ENCODE results near the gene PLEKHA4. TPM values are rescaled to one million over a fixed set of nuclear protein-coding genes. Genes with fewer than 3 reads are reported as not detected.

PLEKHA4 gene
- polyA plus RNA-seq, 3 donors, result 0.69 to 1.5 (median 1.1) TPM

Small RNA genes within 50 kb of the gene (small RNA-seq; reads per million reads assigned to genes)
- not detected for gene RNU6-317P (ENCODE audit: insufficient read length, low read depth)

Other genes starting within 250 kb of the PLEKHA4 start
- 1,000 to 10,000 TPM in 1 of 3 donors, 100 to 1,000 TPM in 2; 803 to 1,540 (median 892) TPM for gene RPL18, start 249.4 kb downstream of the PLEKHA4 start, polyA plus RNA-seq
- 1 to 10 TPM; 8.5 to 9.4 (median 9.1) TPM for gene SPHK2, start 249.1 kb downstream of the PLEKHA4 start, polyA plus RNA-seq
- 10 to 100 TPM; 12.8 to 22.3 (median 17.5) TPM for gene DBP, start 231.2 kb downstream of the PLEKHA4 start, polyA plus RNA-seq
- gene CA11, start 222.4 kb downstream of the PLEKHA4 start, polyA plus RNA-seq, result 1 to 10 TPM; 1.1 to 4.9 (median 1.8) TPM
- under 1 TPM in 1 of 3 donors, not detected in 2; 0.44 TPM for gene NTN5, start 195.6 kb downstream of the PLEKHA4 start, polyA plus RNA-seq
- gene FUT2, start 172.6 kb downstream of the PLEKHA4 start, polyA plus RNA-seq, result not detected
- under 1 TPM in 1 of 3 donors, not detected in 2; 0.07 TPM for gene MAMSTR, start 148.9 kb downstream of the PLEKHA4 start, polyA plus RNA-seq
- gene RASIP1, start 128.0 kb downstream of the PLEKHA4 start, polyA plus RNA-seq, result 1 to 10 TPM in 1 of 3 donors, not detected in 2; 1.2 TPM
- not detected for gene IZUMO1, start 121.7 kb downstream of the PLEKHA4 start, polyA plus RNA-seq
- gene FUT1, start 116.0 kb downstream of the PLEKHA4 start, polyA plus RNA-seq, result under 1 TPM in 1 of 3 donors, not detected in 2; 0.03 TPM
- not detected for gene FGF21, start 113.1 kb downstream of the PLEKHA4 start, polyA plus RNA-seq
- 10 to 100 TPM; 14.1 to 17.0 (median 16.0) TPM for gene BCAT2, start 57.6 kb downstream of the PLEKHA4 start, polyA plus RNA-seq
- not detected for gene HSD17B14, start 32.1 kb downstream of the PLEKHA4 start, polyA plus RNA-seq
- 100 to 1,000 TPM; 127 to 745 (median 169) TPM for gene PPP1R15A, start 3.8 kb upstream of the PLEKHA4 start, polyA plus RNA-seq
- gene TULP2, start 30.1 kb upstream of the PLEKHA4 start, polyA plus RNA-seq, result not detected
- gene NUCB1, start 31.7 kb upstream of the PLEKHA4 start, polyA plus RNA-seq, result 100 to 1,000 TPM in 2 of 3 donors, 10 to 100 TPM in 1; 80.9 to 178 (median 108) TPM
- gene DHDH, start 65.1 kb upstream of the PLEKHA4 start, polyA plus RNA-seq, result under 1 TPM in 1 of 3 donors, not detected in 2; 0.38 TPM
- gene BAX, start 86.3 kb upstream of the PLEKHA4 start, polyA plus RNA-seq, result 100 to 1,000 TPM in 1 of 3 donors, 10 to 100 TPM in 2; 69.2 to 135 (median 80.5) TPM
- gene FTL, start 96.7 kb upstream of the PLEKHA4 start, polyA plus RNA-seq, result over 10,000 TPM in 2 of 3 donors, 1,000 to 10,000 TPM in 1; 4,468 to 26,681 (median 23,650) TPM
- 10 to 100 TPM; 13.3 to 26.0 (median 21.3) TPM for gene GYS1, start 124.7 kb upstream of the PLEKHA4 start, polyA plus RNA-seq
- gene RUVBL2, start 125.3 kb upstream of the PLEKHA4 start, polyA plus RNA-seq, result 10 to 100 TPM; 40.1 to 44.4 (median 41.9) TPM
- under 1 TPM in 1 of 3 donors, not detected in 2; 0.48 TPM for gene LHB, start 148.5 kb upstream of the PLEKHA4 start, polyA plus RNA-seq
- not detected for gene CGB3, start 155.7 kb upstream of the PLEKHA4 start, polyA plus RNA-seq
- gene CGB2, start 163.3 kb upstream of the PLEKHA4 start, polyA plus RNA-seq, result not detected
- not detected for gene CGB1, start 168.3 kb upstream of the PLEKHA4 start, polyA plus RNA-seq
- gene CGB5, start 175.2 kb upstream of the PLEKHA4 start, polyA plus RNA-seq, result not detected
- gene CGB8, start 180.5 kb upstream of the PLEKHA4 start, polyA plus RNA-seq, result not detected
- not detected for gene CGB7, start 189.1 kb upstream of the PLEKHA4 start, polyA plus RNA-seq
- not detected for gene NTF4, start 196.2 kb upstream of the PLEKHA4 start, polyA plus RNA-seq
- not detected for gene KCNA7, start 204.1 kb upstream of the PLEKHA4 start, polyA plus RNA-seq
- 100 to 1,000 TPM in 1 of 3 donors, 10 to 100 TPM in 2; 27.4 to 360 (median 40.4) TPM for gene SNRNP70, start 216.8 kb upstream of the PLEKHA4 start, polyA plus RNA-seq
- 1 to 10 TPM; 4.1 to 9.2 (median 4.2) TPM for gene LIN7B, start 245.8 kb upstream of the PLEKHA4 start, polyA plus RNA-seq